ENCODE measurements around the gene DLST.
A peak's percentile ranks its signal among the peaks of the same experiment; 100 is the strongest.

DLST gene

DNA sequence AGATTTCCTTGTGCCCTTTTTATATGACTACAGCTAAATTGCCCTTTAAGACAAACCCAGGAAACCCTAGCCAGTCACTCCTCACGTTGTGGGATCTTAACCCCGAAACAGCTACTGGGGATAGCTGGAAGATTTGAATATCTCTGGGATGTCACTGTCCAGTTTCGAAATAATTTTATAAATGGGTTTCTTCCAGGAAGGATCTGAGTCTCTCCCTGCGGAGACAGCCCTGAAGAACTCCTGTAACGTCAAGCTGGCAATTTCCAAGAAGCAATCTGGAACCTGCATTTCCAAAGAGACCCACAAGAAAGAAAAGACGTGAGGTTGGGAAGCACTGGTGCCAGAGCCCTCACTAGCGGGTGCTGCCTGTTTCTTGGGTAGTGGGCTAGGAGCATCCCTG, 26.7 kb upstream of the DLST start:
- ChIA-PET CTCF (interaction anchor here (1.1 to 10.8 kb wide), 3 partner anchors 13 to 246 kb away, joined by 3 to 195 read pairs (median 6); no protein-coding TSS in a partner anchor), POLR2A (no interaction called here)
- Histone ChIP-seq H3K36me3 (ENCODE audit: control insufficient read depth in 2 of 2, insufficient read depth in 1 of 2, low read length in 2 of 2) (peaks cover 0 to 6% of the 10 kb centered on the region in 2 experiments; a peak in 1 of 3 replicates), H3K4me3 (ENCODE audit: low read depth, low read length) (no peak overlapping the region), H3K27ac (ENCODE audit: extremely low read depth, low read depth, low read length) (no peak overlapping the region), H3K9me3 (ENCODE audit: control insufficient read depth, insufficient read depth, low read depth, low read length) (no peaks in the 10 kb centered on the region), H3K4me1 (ENCODE audit: control insufficient read depth, insufficient read depth, low read length) (no peaks in the 10 kb centered on the region)
- TF ChIP-seq ZNF670 (tag by site-specific recombination; IDR thresholded peaks at IDR 0.05; ENCODE audit: low read depth) (no peak), ZNF223 (tag by site-specific recombination; IDR thresholded peaks at IDR 0.05) (no peak), ZNF133 (tag by site-specific recombination; IDR thresholded peaks at IDR 0.05) (no peak)

DNA sequence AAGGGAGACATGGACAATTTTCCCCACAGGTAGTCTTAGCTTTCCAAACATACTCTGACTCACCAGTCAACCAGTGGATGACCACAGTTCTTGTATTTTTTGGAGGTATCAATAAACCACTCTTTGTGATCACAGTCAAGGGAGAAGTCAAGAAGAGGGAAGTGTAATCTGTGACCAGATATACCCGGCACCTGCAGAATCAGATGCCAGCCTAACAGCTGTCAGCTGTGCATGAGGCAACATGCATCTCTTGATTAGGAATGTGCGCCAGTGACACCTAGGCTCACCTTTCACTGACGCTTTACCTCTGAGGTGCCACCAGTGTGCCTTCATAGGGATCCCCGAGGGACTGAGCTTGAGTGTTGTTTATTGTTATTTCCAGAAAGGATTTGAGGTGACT, 25.8 kb upstream of the DLST start:
- Histone ChIP-seq H3K27ac (ENCODE audit: extremely low read depth, low read depth, low read length) (no peak overlapping the region), H3K4me1 (ENCODE audit: control insufficient read depth, insufficient read depth, low read length) (no peaks in the 10 kb centered on the region), H3K9me3 (ENCODE audit: control insufficient read depth, insufficient read depth, low read depth, low read length) (no peaks in the 10 kb centered on the region), H3K36me3 (ENCODE audit: control insufficient read depth in 2 of 2, insufficient read depth in 1 of 2, low read length in 2 of 2) (peaks cover 0 to 6% of the 10 kb centered on the region in 2 experiments; a peak in 1 of 3 replicates), H3K4me3 (ENCODE audit: low read depth, low read length) (no peak overlapping the region)
- ChIA-PET POLR2A (no interaction called here), CTCF (interaction anchor here (0.6 to 10.8 kb wide), 6 partner anchors 32 to 665 kb away, joined by 3 to 195 read pairs (median 4); no protein-coding TSS in a partner anchor)
- TF ChIP-seq SP3 (tag by site-specific recombination; IDR thresholded peaks at IDR 0.05), result no peak
- TF ChIP-seq ZNF311 (tag by site-specific recombination; IDR thresholded peaks at IDR 0.05; ENCODE audit: borderline replicate concordance), result no peak
- TF ChIP-seq ZNF585B (tag by site-specific recombination; IDR thresholded peaks at IDR 0.05), result no peak
- TF ChIP-seq ZNF544 (tag by site-specific recombination; IDR thresholded peaks at IDR 0.05), result no peak
- no peak for TF ChIP-seq ZNF324 (tag by site-specific recombination; IDR thresholded peaks at IDR 0.05)
- TF ChIP-seq, protein P1, sequence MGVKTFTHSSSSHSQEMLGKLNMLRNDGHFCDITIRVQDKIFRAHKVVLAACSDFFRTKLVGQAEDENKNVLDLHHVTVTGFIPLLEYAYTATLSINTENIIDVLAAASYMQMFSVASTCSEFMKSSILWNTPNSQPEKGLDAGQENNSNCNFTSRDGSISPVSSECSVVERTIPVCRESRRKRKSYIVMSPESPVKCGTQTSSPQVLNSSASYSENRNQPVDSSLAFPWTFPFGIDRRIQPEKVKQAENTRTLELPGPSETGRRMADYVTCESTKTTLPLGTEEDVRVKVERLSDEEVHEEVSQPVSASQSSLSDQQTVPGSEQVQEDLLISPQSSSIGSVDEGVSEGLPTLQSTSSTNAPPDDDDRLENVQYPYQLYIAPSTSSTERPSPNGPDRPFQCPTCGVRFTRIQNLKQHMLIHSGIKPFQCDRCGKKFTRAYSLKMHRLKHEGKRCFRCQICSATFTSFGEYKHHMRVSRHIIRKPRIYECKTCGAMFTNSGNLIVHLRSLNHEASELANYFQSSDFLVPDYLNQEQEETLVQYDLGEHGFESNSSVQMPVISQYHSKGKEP (tag by site-specific recombination; IDR thresholded peaks at IDR 0.05), result no peak
- no peak for TF ChIP-seq SCRT2 (tag by site-specific recombination; IDR thresholded peaks at IDR 0.05)

DNA sequence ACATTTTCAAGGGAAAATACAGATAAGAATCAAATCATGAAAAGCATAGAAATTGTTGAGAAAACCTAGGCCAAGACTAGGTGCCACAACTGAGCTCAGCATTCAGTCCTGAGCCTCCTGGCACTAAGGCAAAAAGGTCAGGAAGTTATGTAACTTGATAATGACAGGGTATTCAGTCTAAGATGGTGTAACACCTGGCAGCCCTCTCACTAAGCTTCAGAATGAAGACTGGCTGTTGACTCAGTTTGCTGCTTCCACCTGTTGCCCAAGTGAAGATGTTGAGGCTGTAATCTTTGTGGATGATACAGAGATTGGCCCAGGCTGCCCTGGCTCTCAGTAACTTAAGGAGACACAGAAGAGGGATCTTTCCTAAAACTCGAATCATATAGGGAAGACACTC, 25.4 kb upstream of the DLST start:
- Histone ChIP-seq H3K9me3 (ENCODE audit: control insufficient read depth, insufficient read depth, low read depth, low read length) (no peaks in the 10 kb centered on the region), H3K4me3 (ENCODE audit: low read depth, low read length) (no peak overlapping the region), H3K4me1 (ENCODE audit: control insufficient read depth, insufficient read depth, low read length) (no peaks in the 10 kb centered on the region), H3K36me3 (ENCODE audit: control insufficient read depth in 2 of 2, insufficient read depth in 1 of 2, low read length in 2 of 2) (peaks cover 0 to 6% of the 10 kb centered on the region in 2 experiments; a peak in 1 of 3 replicates), H3K27ac (ENCODE audit: extremely low read depth, low read depth, low read length) (no peak overlapping the region)
- TF ChIP-seq ZEB2 (tag by site-specific recombination; IDR thresholded peaks at IDR 0.05) (no peak), SCRT2 (tag by site-specific recombination; IDR thresholded peaks at IDR 0.05) (peak; percentile 75)
- ChIA-PET CTCF (interaction anchor here (0.6 to 10.8 kb wide), 6 partner anchors 10 to 665 kb away, joined by 3 to 195 read pairs (median 4); no protein-coding TSS in a partner anchor), POLR2A (no interaction called here)

DNA sequence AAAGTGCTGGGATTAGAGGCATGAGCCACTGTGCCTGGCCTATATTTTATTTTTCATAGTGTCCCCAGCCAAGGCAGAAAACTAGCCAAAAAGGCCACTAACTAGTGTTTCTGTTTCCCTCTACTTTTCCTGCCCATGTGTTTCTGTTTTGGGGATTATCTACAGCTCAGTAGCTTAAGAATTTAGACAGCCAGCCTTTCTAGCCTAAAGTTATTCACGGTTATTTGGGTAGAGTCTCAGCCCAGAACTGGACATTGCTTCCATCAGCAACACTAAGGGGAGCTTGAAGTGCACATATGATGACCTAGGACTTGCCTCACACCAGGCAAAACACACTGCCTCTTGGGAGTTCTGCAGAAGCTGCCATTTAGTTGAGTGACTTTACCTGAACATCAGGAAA, 23.7 kb upstream of the DLST start:
- Histone ChIP-seq H3K27ac (ENCODE audit: extremely low read depth, low read depth, low read length) (no peak overlapping the region), H3K4me1 (ENCODE audit: control insufficient read depth, insufficient read depth, low read length) (no peaks in the 10 kb centered on the region), H3K36me3 (ENCODE audit: control insufficient read depth in 2 of 2, insufficient read depth in 1 of 2, low read length in 2 of 2) (peaks cover 0 to 6% of the 10 kb centered on the region in 2 experiments; a peak in 1 of 3 replicates), H3K9me3 (ENCODE audit: control insufficient read depth, insufficient read depth, low read depth, low read length) (no peaks in the 10 kb centered on the region), H3K4me3 (ENCODE audit: low read depth, low read length) (no peak overlapping the region)
- ChIA-PET POLR2A (no interaction called here), CTCF (interaction anchor here (0.6 to 10.8 kb wide), 7 partner anchors 8 to 274 kb away, joined by 3 to 195 read pairs (median 6); no protein-coding TSS in a partner anchor)
- TF ChIP-seq ZNF132 (tag by site-specific recombination; IDR thresholded peaks at IDR 0.05; ENCODE audit: borderline replicate concordance) (no peak), ZNF266 (tag by site-specific recombination; IDR thresholded peaks at IDR 0.05; ENCODE audit: low read depth) (no peak), SCRT2 (tag by site-specific recombination; IDR thresholded peaks at IDR 0.05) (no peak), ZIC2 (tag by site-specific recombination; IDR thresholded peaks at IDR 0.05) (no peak), MEIS1 (CRISPR knock-in tag; IDR thresholded peaks at IDR 0.05; ENCODE audit: borderline replicate concordance) (no peak), SP3 (tag by site-specific recombination; IDR thresholded peaks at IDR 0.05) (no peak)
- TF ChIP-seq, protein P2, sequence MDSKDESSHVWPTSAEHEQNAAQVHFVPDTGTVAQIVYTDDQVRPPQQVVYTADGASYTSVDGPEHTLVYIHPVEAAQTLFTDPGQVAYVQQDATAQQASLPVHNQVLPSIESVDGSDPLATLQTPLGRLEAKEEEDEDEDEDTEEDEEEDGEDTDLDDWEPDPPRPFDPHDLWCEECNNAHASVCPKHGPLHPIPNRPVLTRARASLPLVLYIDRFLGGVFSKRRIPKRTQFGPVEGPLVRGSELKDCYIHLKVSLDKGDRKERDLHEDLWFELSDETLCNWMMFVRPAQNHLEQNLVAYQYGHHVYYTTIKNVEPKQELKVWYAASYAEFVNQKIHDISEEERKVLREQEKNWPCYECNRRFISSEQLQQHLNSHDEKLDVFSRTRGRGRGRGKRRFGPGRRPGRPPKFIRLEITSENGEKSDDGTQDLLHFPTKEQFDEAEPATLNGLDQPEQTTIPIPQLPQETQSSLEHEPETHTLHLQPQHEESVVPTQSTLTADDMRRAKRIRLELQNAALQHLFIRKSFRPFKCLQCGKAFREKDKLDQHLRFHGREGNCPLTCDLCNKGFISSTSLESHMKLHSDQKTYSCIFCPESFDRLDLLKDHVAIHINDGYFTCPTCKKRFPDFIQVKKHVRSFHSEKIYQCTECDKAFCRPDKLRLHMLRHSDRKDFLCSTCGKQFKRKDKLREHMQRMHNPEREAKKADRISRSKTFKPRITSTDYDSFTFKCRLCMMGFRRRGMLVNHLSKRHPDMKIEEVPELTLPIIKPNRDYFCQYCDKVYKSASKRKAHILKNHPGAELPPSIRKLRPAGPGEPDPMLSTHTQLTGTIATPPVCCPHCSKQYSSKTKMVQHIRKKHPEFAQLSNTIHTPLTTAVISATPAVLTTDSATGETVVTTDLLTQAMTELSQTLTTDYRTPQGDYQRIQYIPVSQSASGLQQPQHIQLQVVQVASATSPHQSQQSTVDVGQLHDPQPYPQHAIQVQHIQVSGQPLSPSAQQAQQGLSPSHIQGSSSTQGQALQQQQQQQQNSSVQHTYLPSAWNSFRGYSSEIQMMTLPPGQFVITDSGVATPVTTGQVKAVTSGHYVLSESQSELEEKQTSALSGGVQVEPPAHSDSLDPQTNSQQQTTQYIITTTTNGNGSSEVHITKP (tag by site-specific recombination; IDR thresholded peaks at IDR 0.05), result no peak
